Stimulated activated CD8-positive, alpha-beta memory T cell treated with anti-CD3 and anti-CD28 coated beads, Interleukin-7, amount 100 ng/mL, for 1 hour (primary cell): ENCODE data around the gene SLC23A3.

Source experiments
- DNase-seq, 2 donors: peaks; one replicate each; pipeline ENCODE4 v3.0.0-alpha.2; 2020; ENCODE audit warnings: low read depth in 2 of 2

SLC23A3 gene

GRCh38 chr2:219169930-219170654, at the start of gene SLC23A3:
Gene SLC23A3, minus strand, starts transcription at chr2:219170029. Its CDS starts 45 bp downstream, at chr2:219169984.
- DNase-seq, result no peak

GRCh38 chr2:219218732-219219701, 49.2 kb upstream of the SLC23A3 start, which contains the start of gene ABCB6:
Gene ABCB6, minus strand, starts transcription at chr2:219218958. Its CDS starts 285 bp downstream, at chr2:219218673.
- DNase-seq, result peak; percentile 51 to 60

DNA sequence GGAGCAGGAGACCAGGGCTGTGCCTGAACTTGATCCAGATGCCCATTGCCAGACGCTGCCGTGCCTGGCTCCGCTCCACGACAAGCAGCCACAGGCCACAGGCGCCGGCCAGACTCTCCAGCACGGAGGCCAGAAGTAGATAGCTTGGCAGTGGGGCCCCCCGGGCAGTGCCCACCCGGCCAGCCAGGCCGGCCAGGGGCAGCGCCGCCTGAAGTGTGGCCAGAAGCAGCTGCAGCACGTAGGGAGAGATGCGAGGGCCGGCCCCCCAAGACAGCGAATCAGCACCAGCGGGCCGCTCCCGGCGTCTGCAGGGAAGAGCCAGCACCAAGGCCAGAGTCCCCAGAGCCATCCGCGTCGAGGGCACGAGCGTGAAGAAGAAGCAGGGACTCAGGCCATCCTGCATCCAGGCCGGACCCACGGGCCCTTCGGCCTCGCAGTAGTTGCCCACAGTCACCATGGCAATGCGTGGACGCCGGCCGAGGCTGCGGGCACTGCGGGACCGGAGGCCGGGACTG, 48.4 kb upstream of the SLC23A3 start:
- no peak for DNase-seq

DNA sequence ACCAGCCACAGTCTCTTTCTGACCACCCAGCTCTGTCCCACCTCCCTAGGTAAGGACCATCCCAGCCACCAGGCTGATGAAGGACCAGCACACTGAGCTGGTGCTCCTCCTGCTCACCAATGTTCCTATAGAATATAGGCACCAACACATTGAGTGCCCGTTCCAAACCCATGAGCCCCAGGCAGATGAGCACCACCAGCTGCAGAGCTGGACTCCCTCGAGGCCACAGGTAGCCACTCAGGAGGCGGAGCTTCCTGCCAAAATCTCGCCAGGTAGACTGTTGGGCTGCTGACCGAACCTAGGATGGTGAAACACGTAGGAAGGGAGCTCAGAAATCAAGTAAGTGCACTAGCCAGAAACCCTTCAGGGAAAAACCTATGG, 46.7 kb upstream of the SLC23A3 start:
- no peak for DNase-seq

- DNase-seq, result no peak
These were observed 46.2 kb upstream of the SLC23A3 start for GRCh38 chr2:219215871-219216534.

GRCh38 chr2:219214786-219215185, 45.0 kb upstream of the SLC23A3 start:
- no peak for DNase-seq

DNA sequence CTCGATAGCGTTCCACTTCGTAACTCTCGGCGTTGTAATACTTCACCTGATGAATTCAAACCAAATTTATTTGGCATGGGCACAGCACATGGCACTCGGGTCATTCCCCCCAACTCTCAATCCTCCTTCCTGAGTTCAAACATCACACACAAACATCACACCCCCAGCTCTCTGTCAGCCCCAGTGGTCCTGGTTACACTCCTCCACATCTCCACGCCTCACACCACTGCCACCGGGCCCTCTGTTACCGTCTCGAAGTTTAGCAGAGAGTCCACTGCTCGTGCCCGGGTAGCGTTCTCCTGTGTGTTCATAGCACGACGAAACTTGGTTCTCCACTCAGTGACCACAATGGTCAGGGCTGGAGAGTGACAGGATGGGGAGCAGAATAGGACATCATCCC, 44.3 kb upstream of the SLC23A3 start:
- DNase-seq, result no peak

- no peak for DNase-seq
These were observed 43.8 kb upstream of the SLC23A3 start for GRCh38 chr2:219213486-219214071.

DNA sequence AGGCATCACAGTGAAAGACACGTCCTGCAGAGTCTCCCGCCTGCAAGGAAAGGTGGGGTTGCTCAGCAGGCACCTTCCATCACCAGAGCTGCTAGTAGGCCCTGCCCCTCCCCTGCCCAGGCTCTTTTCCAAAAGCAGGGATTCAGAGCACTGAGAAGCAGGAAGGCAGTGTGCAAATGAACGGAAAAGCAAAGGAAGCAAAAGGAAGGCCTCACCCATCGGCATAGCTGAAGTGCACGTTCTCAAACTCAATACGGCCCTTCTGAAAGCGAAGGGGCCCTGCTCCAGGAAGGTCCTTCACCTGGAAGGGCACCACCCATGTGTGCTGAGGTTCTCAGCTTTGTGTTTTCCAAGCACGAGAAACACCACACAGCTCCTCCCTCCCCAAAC, 43.2 kb upstream of the SLC23A3 start:
- DNase-seq, result no peak

- no peak for DNase-seq
These were observed 41.1 kb upstream of the SLC23A3 start for GRCh38 chr2:219210886-219211362.

DNA sequence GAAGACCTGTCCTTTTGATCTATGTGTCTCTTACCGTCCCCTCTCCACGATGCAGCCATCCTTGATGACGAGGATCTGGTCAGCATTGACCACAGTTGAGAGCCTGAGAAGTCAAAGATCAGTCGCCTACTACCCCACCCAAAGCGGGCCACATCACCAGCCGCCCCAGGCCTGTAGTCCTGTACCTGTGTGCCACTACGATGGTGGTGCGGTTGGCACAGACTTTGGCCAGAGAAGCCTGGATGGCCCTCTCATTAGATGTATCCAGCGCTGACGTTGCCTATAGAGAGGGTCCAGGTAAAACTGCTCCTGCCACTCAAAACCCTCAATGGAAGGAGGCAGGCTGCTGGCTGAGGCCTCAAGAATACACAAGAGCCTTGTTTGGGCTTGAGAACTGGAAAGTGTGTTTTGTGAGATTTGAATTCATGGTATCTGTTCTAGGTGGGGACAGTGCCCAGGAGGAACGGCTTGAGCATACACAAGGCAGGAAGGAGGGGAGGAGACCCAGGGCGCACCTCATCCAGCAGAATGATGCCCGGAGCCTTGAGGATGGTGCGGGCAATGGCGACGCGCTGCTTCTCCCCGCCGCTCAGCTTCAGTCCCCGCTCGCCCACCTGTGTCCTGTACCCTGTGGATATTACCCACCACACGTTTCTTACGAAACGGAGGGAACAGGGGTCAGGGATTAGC, 40.5 kb upstream of the SLC23A3 start:
- no peak for DNase-seq

DNA sequence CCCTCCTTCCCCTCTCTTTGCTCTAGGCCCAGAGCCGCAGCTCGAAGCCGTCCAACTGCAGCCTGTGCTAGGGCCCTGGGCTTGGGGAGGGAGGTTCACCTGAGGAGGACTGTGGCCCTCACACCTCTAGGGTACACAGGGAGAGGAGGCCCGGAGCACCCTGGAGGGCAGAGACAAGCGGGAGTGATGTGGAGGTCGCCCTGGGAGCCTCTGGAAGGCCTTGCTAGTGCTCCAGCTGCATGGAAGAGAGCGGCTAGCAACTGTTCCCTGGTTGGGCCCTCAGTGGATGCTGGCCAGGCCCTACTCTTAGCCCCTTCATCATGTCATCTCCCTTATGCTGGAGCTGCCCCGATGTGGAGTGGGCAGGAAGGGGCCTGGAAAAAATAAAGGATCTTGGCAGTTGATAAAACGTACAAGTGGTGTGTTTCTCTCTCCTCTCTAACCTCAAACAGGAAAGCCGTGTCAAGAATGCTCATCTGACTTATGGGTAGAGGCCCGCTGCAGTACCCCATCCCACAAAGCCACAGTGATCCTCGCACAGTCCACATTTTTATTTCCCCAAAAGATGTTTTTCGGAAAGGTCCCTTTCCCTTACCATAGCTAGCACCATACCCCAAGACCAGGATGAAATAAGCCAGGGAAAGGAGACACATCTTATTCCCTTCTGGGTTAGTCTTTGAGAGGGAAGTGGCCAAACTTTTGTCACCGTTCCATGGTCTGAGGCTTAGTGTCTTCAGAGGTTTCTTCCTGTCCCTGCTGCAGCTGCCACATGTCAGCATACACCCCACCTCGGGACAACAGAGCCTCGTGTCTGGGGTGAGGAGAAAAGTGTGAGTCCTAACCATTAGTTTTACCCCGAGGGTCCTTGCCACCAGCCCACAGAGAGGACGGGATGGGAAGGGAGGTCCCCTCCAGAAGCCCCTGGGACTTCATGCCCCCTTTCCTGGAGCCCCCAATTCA, 39.7 kb upstream of the SLC23A3 start:
- no peak for DNase-seq

GRCh38 chr2:219207884-219208740, 38.3 kb upstream of the SLC23A3 start:
- no peak for DNase-seq

DNA sequence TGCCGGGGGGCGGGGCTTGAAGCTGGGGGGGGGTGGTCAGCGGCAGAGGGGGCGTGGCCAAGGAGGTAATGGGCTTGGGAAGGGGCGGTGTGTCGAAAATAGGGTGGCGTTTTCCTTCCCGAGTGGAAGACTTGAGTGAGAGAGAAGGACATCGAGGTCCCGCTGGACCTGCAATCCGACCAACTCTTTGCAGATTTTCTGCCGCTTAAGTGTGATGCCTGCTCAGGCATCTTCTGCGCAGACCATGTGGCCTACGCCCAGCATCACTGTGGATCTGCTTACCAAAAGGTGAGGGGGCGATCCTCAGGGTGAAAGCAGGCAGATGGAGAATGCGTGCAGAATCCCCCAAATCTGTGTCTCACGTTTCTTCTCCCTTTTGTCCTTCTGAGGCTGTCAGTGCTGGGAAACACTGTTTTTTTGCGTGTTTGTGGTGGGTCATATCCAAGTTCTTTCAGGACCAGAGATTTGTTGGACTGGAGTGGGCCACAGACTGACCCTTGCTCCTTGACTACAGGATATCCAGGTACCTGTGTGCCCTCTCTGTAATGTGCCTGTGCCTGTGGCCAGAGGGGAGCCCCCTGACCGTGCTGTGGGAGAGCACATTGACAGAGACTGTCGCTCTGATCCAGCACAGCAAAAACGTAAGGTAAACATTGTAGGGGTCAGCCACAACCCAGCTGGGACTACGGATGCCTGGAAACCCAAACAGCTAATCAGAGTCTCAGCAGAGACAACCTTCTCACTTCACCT, 37.5 kb upstream of the SLC23A3 start:
- DNase-seq, result no peak

GRCh38 chr2:219206328-219207133, 36.7 kb upstream of the SLC23A3 start, which contains the start of gene ZFAND2B:
Gene ZFAND2B, plus strand, starts transcription at chr2:219206782. Its CDS starts 206 bp downstream, at chr2:219206988.
- peak; percentile 91 to 92 for DNase-seq

DNA sequence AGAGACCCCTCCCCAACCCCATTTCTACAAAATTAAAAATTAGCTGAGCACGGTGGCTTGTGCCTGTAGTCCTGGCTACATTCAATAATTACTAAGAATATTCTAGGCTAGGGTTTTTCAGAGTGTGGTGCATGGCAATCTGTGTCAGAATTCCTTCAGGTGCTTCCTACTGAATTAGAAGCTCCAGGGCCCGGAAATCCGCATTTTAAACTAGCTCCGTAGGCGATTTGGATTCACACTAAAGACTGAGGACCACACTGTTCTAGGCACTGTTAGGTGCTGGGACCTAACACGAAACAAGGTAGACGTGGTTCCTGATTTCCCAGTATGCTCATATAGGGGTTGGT, 36.1 kb upstream of the SLC23A3 start:
- no peak for DNase-seq

- no peak for DNase-seq
These were observed 35.3 kb upstream of the SLC23A3 start for GRCh38 chr2:219205165-219205538.
